T follicular helper cell (primary cell): ENCODE measurements around the gene PPP1R13B.

Experiments
- DNase-seq: peaks from one replicate; pipeline ENCODE4 v3.0.0-alpha.2; 2020; ENCODE audit warnings: low read depth

Gene PPP1R13B

GRCh38 chr14:103730490-103731035, 116.8 kb downstream of the PPP1R13B start:
- DNase-seq: no peak

GRCh38 chr14:103729496-103730448, 117.6 kb downstream of the PPP1R13B start:
- DNase-seq: no peak

- no peak for DNase-seq
These were observed 118.7 kb downstream of the PPP1R13B start for GRCh38 chr14:103728721-103729120.

- no peak for DNase-seq
These were observed 119.2 kb downstream of the PPP1R13B start for GRCh38 chr14:103728141-103728540.

GRCh38 chr14:103727313-103727980, 119.9 kb downstream of the PPP1R13B start:
- DNase-seq: no peak

GRCh38 chr14:103726474-103726873, 120.9 kb downstream of the PPP1R13B start:
- DNase-seq: no peak

- no peak for DNase-seq
These were observed 121.5 kb downstream of the PPP1R13B start for GRCh38 chr14:103725739-103726395.

GRCh38 chr14:103725001-103725682, 122.2 kb downstream of the PPP1R13B start:
- no peak for DNase-seq

GRCh38 chr14:103724116-103724515, 123.3 kb downstream of the PPP1R13B start:
- DNase-seq: no peak

- DNase-seq: no peak
These were observed 123.7 kb downstream of the PPP1R13B start for GRCh38 chr14:103723748-103724081.

- no peak for DNase-seq
These were observed 125.8 kb downstream of the PPP1R13B start for GRCh38 chr14:103721334-103722120.

- no peak for DNase-seq
These were observed 127.6 kb downstream of the PPP1R13B start for GRCh38 chr14:103719751-103720150.

- DNase-seq: no peak
These were observed 128.8 kb downstream of the PPP1R13B start for GRCh38 chr14:103718572-103718971.

- DNase-seq: no peak
These were observed 130.4 kb downstream of the PPP1R13B start for GRCh38 chr14:103716899-103717411.

- no peak for DNase-seq
These were observed 131.1 kb downstream of the PPP1R13B start for GRCh38 chr14:103716091-103716801.

- DNase-seq: peak; percentile 99
These were observed 132.0 kb downstream of the PPP1R13B start, which contains the start of the genes XRCC3 and ZFYVE21 for GRCh38 chr14:103715052-103716000. XRCC3 (minus strand) TSS chr14:103715451; CDS start chr14:103711087, 4,364 bp downstream. ZFYVE21 (plus strand) TSS chr14:103715810; CDS start chr14:103715842, 32 bp downstream.

- DNase-seq: no peak
These were observed 133.2 kb downstream of the PPP1R13B start for GRCh38 chr14:103714063-103714724.
